ENCODE measurements around the gene PTPRC.
A peak's percentile ranks its signal among the peaks of the same experiment; 100 is the strongest.

PTPRC gene

DNA sequence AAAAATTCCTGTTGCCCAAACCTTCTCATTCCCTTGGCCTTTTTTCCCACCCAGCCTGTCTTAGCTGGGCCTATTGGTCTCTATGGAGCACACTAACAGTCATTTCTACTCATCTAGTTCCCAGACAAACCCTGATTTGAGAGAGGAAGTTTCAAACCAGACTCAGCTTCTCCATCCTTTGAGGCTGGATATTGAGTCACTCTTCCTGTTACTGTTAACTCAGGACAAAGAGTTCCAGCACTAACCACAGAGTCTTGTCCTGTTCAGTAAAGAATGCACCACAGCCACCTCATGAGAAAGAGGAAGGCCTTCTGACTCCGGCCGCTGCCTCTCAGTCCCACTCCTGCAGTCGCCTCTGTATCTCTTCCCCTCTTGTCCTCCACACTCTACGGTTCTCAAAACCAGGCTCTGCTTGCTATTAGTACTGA, 137.8 kb downstream of the PTPRC start:
- no peak overlapping the region for H3K4me3 ChIP-seq (ENCODE audit: control insufficient read depth, low read depth, low read length)
- TF ChIP-seq, protein P1, sequence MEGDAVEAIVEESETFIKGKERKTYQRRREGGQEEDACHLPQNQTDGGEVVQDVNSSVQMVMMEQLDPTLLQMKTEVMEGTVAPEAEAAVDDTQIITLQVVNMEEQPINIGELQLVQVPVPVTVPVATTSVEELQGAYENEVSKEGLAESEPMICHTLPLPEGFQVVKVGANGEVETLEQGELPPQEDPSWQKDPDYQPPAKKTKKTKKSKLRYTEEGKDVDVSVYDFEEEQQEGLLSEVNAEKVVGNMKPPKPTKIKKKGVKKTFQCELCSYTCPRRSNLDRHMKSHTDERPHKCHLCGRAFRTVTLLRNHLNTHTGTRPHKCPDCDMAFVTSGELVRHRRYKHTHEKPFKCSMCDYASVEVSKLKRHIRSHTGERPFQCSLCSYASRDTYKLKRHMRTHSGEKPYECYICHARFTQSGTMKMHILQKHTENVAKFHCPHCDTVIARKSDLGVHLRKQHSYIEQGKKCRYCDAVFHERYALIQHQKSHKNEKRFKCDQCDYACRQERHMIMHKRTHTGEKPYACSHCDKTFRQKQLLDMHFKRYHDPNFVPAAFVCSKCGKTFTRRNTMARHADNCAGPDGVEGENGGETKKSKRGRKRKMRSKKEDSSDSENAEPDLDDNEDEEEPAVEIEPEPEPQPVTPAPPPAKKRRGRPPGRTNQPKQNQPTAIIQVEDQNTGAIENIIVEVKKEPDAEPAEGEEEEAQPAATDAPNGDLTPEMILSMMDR (conservative IDR thresholded peaks at IDR 0.05; ENCODE audit: control insufficient read depth, insufficient read depth, low read depth, low read length) = no peak
- peak; percentile 99 for DNase-seq (ENCODE audit: low read depth)

DNA sequence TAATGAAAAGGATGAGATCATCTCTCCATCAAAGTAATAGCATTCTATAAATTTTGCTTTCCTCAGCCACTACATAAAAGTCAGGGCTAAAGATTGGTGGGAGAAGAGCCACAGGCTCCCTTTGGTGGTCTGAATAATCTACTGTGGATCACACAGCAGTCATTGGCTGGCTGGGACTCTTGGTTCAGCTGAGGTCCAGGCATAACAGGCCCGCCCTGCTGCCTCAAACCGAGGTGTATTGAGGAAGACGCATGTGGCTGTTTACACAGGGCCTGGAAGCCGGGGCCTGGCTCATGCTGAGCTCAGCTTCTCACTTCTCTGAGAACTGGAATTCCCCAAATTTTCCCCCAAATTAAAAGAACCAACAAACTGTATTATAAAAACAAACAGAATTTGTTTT, 139.2 kb downstream of the PTPRC start:
- no peak overlapping the region for H3K4me3 ChIP-seq (ENCODE audit: control insufficient read depth, low read depth, low read length)
- TF ChIP-seq, protein P1 (conservative IDR thresholded peaks at IDR 0.05; ENCODE audit: control insufficient read depth, insufficient read depth, low read depth, low read length) = no peak
- DNase-seq (ENCODE audit: low read depth) = peak; percentile 34

DNA sequence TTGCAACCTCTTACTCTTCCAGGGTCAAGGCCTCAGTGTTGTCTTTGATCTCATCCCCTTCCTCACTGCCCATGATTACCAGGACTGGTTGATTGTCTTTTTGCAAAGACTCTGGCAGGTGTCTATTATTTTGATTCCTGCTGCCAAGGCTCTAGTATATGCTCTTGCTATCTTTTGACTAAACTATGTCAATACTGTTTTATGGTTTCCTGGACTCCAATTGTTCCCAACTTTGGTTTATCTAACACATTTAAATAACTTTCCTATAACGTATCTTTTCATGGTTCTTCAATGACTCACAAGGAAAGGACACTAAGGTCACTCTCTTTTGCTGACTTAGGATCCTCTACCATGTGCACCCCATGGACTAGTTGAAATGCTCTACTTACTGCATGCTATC, 141.5 kb downstream of the PTPRC start:
- peak; percentile 29 for DNase-seq (ENCODE audit: low read depth)
- H3K4me3 ChIP-seq (ENCODE audit: control insufficient read depth, low read depth, low read length) = no peak overlapping the region
- TF ChIP-seq, protein P1 (conservative IDR thresholded peaks at IDR 0.05; ENCODE audit: control insufficient read depth, insufficient read depth, low read depth, low read length) = no peak

DNA sequence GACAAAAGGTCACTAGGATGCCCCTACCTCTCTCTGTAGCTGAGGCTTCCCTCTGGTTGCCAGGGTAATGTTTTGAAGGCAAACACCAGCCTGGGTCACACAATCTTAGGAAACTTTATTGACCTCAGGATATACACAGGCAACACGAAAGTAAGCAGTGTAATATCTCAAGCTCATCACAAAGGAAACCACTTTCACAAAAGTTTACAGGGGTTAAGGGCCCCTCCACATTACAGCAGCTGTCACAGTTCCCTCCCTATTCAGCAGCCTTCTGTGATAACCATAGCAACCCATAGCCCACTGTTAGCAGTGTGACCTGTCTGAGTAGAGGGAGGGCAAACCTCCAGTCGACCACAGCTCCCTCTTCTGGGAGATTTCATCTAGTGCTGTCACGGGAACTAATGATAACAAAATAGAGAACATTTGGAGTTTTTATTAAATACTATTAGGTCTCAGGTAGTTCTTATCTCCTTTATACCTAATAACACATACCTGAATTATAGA, 149.8 kb downstream of the PTPRC start:
- TF ChIP-seq, protein P1 (conservative IDR thresholded peaks at IDR 0.05; ENCODE audit: control insufficient read depth, insufficient read depth, low read depth, low read length) = peak; percentile 21
- no peak overlapping the region for H3K4me3 ChIP-seq (ENCODE audit: control insufficient read depth, low read depth, low read length)
- DNase-seq (ENCODE audit: low read depth) = peak; percentile 18

DNA sequence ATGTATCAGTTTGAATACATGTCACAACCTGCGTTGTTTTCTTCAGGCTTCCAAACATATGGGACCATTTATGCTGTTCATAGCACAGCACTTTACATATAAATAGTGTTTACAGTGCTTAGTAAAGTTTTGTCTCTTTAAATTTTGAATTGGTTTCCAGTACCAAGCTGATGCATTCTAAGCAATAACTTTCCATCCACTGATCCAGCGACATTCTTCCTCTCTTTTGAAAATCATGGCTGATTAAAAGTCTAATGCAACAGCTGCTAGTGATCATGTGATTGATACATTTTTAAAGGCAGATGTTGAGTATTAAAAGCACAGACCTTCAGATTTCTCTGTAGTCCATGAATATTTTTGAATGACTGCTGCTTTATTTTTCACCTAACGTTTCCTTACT, 154.9 kb downstream of the PTPRC start:
- TF ChIP-seq, protein P1 (conservative IDR thresholded peaks at IDR 0.05; ENCODE audit: control insufficient read depth, insufficient read depth, low read depth, low read length) = no peak
- no peak overlapping the region for H3K4me3 ChIP-seq (ENCODE audit: control insufficient read depth, low read depth, low read length)
- no peak for DNase-seq (ENCODE audit: low read depth)

DNA sequence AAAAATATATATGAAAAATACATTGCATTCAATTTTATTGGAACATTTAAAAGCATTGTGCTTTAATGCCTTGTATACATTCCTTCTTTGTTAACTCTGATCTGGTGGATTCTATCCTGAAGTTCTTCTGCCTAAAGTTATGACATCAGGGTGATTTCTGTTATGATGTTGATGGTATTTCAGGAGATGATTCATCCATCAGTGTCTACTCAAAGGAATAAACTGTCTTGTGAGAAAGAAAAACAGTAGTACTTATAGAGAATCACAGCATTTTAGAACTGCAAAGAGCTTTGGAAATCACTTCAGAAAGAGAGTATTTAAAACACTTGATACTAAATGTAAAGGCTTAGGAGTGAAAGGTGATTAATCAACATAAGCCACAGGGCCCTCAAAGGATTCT, 155.7 kb downstream of the PTPRC start:
- no peak overlapping the region for H3K4me3 ChIP-seq (ENCODE audit: control insufficient read depth, low read depth, low read length)
- peak; percentile 78 for DNase-seq (ENCODE audit: low read depth)
- TF ChIP-seq, protein P1 (conservative IDR thresholded peaks at IDR 0.05; ENCODE audit: control insufficient read depth, insufficient read depth, low read depth, low read length) = no peak

DNA sequence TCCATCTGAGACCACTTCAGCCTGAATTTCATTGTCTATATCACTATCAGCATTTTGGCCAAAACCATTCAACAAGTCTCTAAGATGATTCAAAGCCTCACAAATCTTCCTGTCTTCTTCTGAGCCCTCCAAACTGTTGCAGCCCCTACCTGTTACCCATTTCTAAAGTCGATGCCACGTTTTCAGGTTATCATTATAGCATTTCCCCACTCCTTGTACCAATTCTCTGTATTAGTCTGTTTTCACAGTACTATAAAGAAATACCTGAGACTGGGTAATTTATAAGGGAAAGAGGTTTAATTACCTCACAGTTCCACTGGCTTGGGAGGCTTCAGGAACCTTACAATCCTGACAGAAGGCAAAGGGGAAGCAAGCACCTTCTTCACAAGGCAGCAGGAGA, 158.8 kb downstream of the PTPRC start:
- TF ChIP-seq, protein P1 (conservative IDR thresholded peaks at IDR 0.05; ENCODE audit: control insufficient read depth, insufficient read depth, low read depth, low read length) = no peak
- H3K4me3 ChIP-seq (ENCODE audit: control insufficient read depth, low read depth, low read length) = no peak overlapping the region
- no peak for DNase-seq (ENCODE audit: low read depth)
